H1 (cell line): ENCODE data around the gene CREBBP. TPM values are rescaled to one million over a fixed set of nuclear protein-coding genes. Genes with fewer than 3 reads are reported as not detected.

Experiments used
- CTCF ChIA-PET: fragments of 300-600 bp; sonication (Branson Sonifier 250); formaldehyde crosslinking; loops from one replicate; lab custom pipeline; 2021; ENCODE audit not compliant: partially characterized antibody; lab: Charles Lee
- POLR2A ChIA-PET: fragments of 300-600 bp; sonication (Branson Sonifier 250); formaldehyde crosslinking; loops from one replicate; lab custom pipeline; 2021; ENCODE audit warnings: inconsistent platforms; ENCODE audit not compliant: partially characterized antibody; lab: Charles Lee
- DNase-seq, 2 experiments: peaks; one replicate each; pipeline versions ENCODE4 v3.0.0 to v3.0.0-alpha.2; 2010 to 2022; ENCODE audit warnings: low spot score in 2 of 2, low read depth in 1 of 2, mixed read lengths in 1 of 2
- FAIRE-seq: peaks from 2 replicates; lab custom pipeline; 2011; peaks lifted over from hg19 to GRCh38; lab: Jason Lieb, UNC
- H2AFZ ChIP-seq: 2 replicates; pipeline ENCODE4 v1.8.1; 2012; ENCODE audit warnings: low read length, inconsistent platforms
- H2AK5ac ChIP-seq: 2 replicates; pipeline ENCODE4 v1.6.1; 2013; ENCODE audit warnings: low read depth, low read length
- H2BK120ac ChIP-seq: replicated peaks from 2 replicates; pipeline ENCODE3; 2013; ENCODE audit warnings: low read depth, low read length, inconsistent platforms
- H2BK12ac ChIP-seq: 2 replicates; pipeline ENCODE4 v1.6.1; 2013; ENCODE audit warnings: low read depth, low read length
- H2BK15ac ChIP-seq: 2 replicates; pipeline ENCODE4 v1.6.1; 2013; ENCODE audit warnings: low read length
- H2BK20ac ChIP-seq: 2 replicates; pipeline ENCODE4 v1.6.1; 2013; ENCODE audit warnings: low read length
- H2BK5ac ChIP-seq: 2 replicates; pipeline ENCODE4 v1.6.1; 2013; ENCODE audit warnings: low read depth, low read length
- H3K14ac ChIP-seq: 2 replicates; pipeline ENCODE4 v1.6.1; 2013; ENCODE audit warnings: inconsistent platforms; ENCODE audit not compliant: insufficient read length
- H3K18ac ChIP-seq: 2 replicates; pipeline ENCODE4 v1.6.1; 2013; ENCODE audit warnings: low read length; ENCODE audit errors: extremely low read depth
- H3K23ac ChIP-seq: 2 replicates; pipeline ENCODE4 v1.6.1; 2013; ENCODE audit warnings: inconsistent platforms; ENCODE audit not compliant: insufficient read length
- H3K23me2 ChIP-seq: 2 replicates; pipeline ENCODE4 v1.6.1; 2013; ENCODE audit warnings: low read depth, low read length
- H3K27ac ChIP-seq: 2 replicates; pipeline ENCODE4 v1.6.1; 2011; ENCODE audit warnings: low read depth, low read length, inconsistent platforms
- H3K27me3 ChIP-seq, 4 experiments: replicated peaks in 1 of 4; 1 replicate in 1 of 4; 2 replicates in 3 of 4; pipeline versions ENCODE4 v1.6.1 to v1.8.1; 2011 to 2013; ENCODE audit warnings: low read length in 3 of 4, mild to moderate bottlenecking in 3 of 4, inconsistent platforms in 2 of 4, mixed read lengths in 2 of 4, moderate library complexity in 1 of 4; ENCODE audit not compliant: control insufficient read depth in 3 of 4, insufficient read depth in 3 of 4; ENCODE audit errors: extremely low read depth in 1 of 4
- H3K36me3 ChIP-seq, 4 experiments: 2 replicates each; pipeline versions ENCODE4 v1.6.1 to v1.8.1; 2011 to 2013; ENCODE audit warnings: mild to moderate bottlenecking in 4 of 4, low read length in 3 of 4, moderate library complexity in 2 of 4, control low read depth in 1 of 4, inconsistent platforms in 1 of 4; ENCODE audit not compliant: insufficient read depth in 4 of 4, control insufficient read depth in 2 of 4
- H3K4ac ChIP-seq: replicated peaks from 2 replicates; pipeline ENCODE3; 2013; ENCODE audit warnings: low read length, low read depth, mixed read lengths, inconsistent platforms; ENCODE audit not compliant: insufficient read length
- H3K4me1 ChIP-seq, 4 experiments: replicated peaks in 1 of 4; 1 replicate in 1 of 4; 2 replicates in 3 of 4; pipeline versions ENCODE4 v1.6.1 to v1.8.1; 2011 to 2013; ENCODE audit warnings: low read length in 3 of 4, inconsistent platforms in 2 of 4, mixed read lengths in 1 of 4; ENCODE audit not compliant: insufficient read depth in 4 of 4, control insufficient read depth in 3 of 4
- H3K4me2 ChIP-seq, 2 experiments: 2 replicates each; pipeline versions ENCODE4 v1.6.1 to v1.8.1; 2011 to 2013; ENCODE audit warnings: low read depth in 2 of 2, low read length in 2 of 2, control low read depth in 1 of 2, inconsistent platforms in 1 of 2, mild to moderate bottlenecking in 1 of 2; ENCODE audit not compliant: insufficient read depth in 1 of 2
- H3K4me3 ChIP-seq, 4 experiments: fragments of 200-600, 300-600 bp in 1 of 4; sonication (generic), shearing (Covaris generic), sonication (Bioruptor Twin) in 1 of 4; 2 replicates each; pipeline versions ENCODE4 v1.5.1 to v1.8.1; 2011 to 2016; ENCODE audit warnings: low read length in 4 of 4, low read depth in 3 of 4, control low read depth in 2 of 4, inconsistent platforms in 2 of 4, mild to moderate bottlenecking in 2 of 4, mixed read lengths in 1 of 4, moderate library complexity in 1 of 4; ENCODE audit not compliant: insufficient read depth in 2 of 4; ENCODE audit errors: extremely low read depth in 1 of 4
- H3K56ac ChIP-seq: replicated peaks from 2 replicates; pipeline ENCODE3; 2013; ENCODE audit warnings: low read depth, mild to moderate bottlenecking, mixed read lengths, low read length, inconsistent platforms; ENCODE audit not compliant: insufficient read length
- H3K79me1 ChIP-seq: 2 replicates; pipeline ENCODE4 v1.6.1; 2013; ENCODE audit warnings: low read depth, low read length, control low read depth
- H3K79me2 ChIP-seq, 2 experiments: 2 replicates each; pipeline versions ENCODE4 v1.6.1 to v1.8.1; 2012 to 2013; ENCODE audit warnings: low read length in 2 of 2, mild to moderate bottlenecking in 2 of 2, inconsistent platforms in 1 of 2; ENCODE audit not compliant: insufficient read depth in 2 of 2, control insufficient read depth in 1 of 2
- H3K9ac ChIP-seq, 4 experiments: replicated peaks in 1 of 4; 1 replicate in 1 of 4; 2 replicates in 3 of 4; pipeline versions ENCODE4 v1.6.1 to v1.8.1; 2011 to 2013; ENCODE audit warnings: low read depth in 3 of 4, low read length in 3 of 4, control low read depth in 2 of 4, mild to moderate bottlenecking in 2 of 4, moderate library complexity in 2 of 4, inconsistent platforms in 1 of 4; ENCODE audit errors: extremely low read depth in 1 of 4
- H3K9me3 ChIP-seq, 2 experiments: 2 replicates each; pipeline versions ENCODE4 v1.6.1 to v1.8.1; 2012 to 2013; ENCODE audit warnings: mild to moderate bottlenecking in 2 of 2, moderate library complexity in 2 of 2, control low read depth in 1 of 2, inconsistent platforms in 1 of 2, low read depth in 1 of 2, low read length in 1 of 2, mixed read lengths in 1 of 2; ENCODE audit not compliant: insufficient read depth in 2 of 2
- H4K20me1 ChIP-seq, 2 experiments: replicated peaks in 1 of 2; 2 replicates each; pipeline versions ENCODE3 to v1.8.1; 2011 to 2013; ENCODE audit warnings: inconsistent platforms in 2 of 2, low read length in 2 of 2, mild to moderate bottlenecking in 1 of 2; ENCODE audit not compliant: insufficient read depth in 2 of 2, control insufficient read depth in 1 of 2
- H4K5ac ChIP-seq: 2 replicates; pipeline ENCODE4 v1.6.1; 2013; ENCODE audit warnings: low read length, low read depth, mixed read lengths, inconsistent platforms; ENCODE audit not compliant: insufficient read length
- H4K8ac ChIP-seq: 2 replicates; pipeline ENCODE4 v1.8.0; 2013; ENCODE audit warnings: mild to moderate bottlenecking, moderate library complexity, low read length, inconsistent platforms; ENCODE audit not compliant: insufficient read depth; ENCODE audit errors: extremely low read depth
- H4K91ac ChIP-seq: replicated peaks from 2 replicates; pipeline ENCODE3; 2013; ENCODE audit warnings: low read length, mixed read lengths, inconsistent platforms; ENCODE audit not compliant: insufficient read length
- GABPA ChIP-seq: IDR thresholded peaks from 2 replicates; pipeline ENCODE4 v1.6.1; 2011; ENCODE audit warnings: mild to moderate bottlenecking, low read length, moderate library complexity, borderline replicate concordance; ENCODE audit not compliant: insufficient read depth
- HDAC6 ChIP-seq: IDR thresholded peaks from one replicate; pipeline ENCODE4 v1.7.1; 2012; ENCODE audit warnings: low read depth, mild to moderate bottlenecking, inconsistent platforms, low read length, moderate library complexity
- MAFK ChIP-seq: IDR thresholded peaks from 2 replicates; pipeline ENCODE4 v1.6.1; 2012; ENCODE audit warnings: low read depth, mild to moderate bottlenecking, improper control_type of control experiment, low read length
- RAD21 ChIP-seq, 2 experiments: IDR thresholded peaks in 1 of 2; conservative IDR thresholded peaks in 1 of 2; 2 replicates each; pipeline ENCODE4 v1.6.1; 2011; ENCODE audit warnings: low read depth in 2 of 2, low read length in 2 of 2, improper control_type of control experiment in 1 of 2, inconsistent platforms in 1 of 2, mild to moderate bottlenecking in 1 of 2, moderate library complexity in 1 of 2
- SP4 ChIP-seq: IDR thresholded peaks from 2 replicates; pipeline ENCODE4 v1.6.1; 2012; ENCODE audit warnings: low read length, inconsistent platforms
- WGBS, 2 experiments: shearing (Covaris generic) in 1 of 2; methylation state at CpG; one replicate each; pipeline versions ENCODE4 v1.1.6 to v1.1.7; 2013 to 2015; ENCODE audit warnings: low lambda C conversion rate in 2 of 2, mixed read lengths in 2 of 2, inconsistent platforms in 1 of 2, low coverage in 1 of 2, missing lambda C conversion rate in 1 of 2; ENCODE audit not compliant: insufficient replicate concordance in 2 of 2, insufficient coverage in 1 of 2, insufficient read length in 1 of 2; ENCODE audit errors: extremely low coverage in 1 of 2, missing lambda C conversion rate in 1 of 2; 5-methylcytosine and 5-hydroxymethylcytosine counted together
- polyA plus RNA-seq, 7 experiments: library from polyadenylated mRNA; depleted of rRNA in 3 of 7; stranded (reverse) in 5 of 7; unstranded in 2 of 7; fragments of >200 nt in 5 of 7; fragments of 200-250 nt in 2 of 7; gene quantifications; 1 replicate in 5 of 7; 2 replicates in 1 of 7; 4 replicates in 1 of 7; pipeline versions ENCODE4 v1.2.1 to v1.2.3, GENCODE V29; 2011 to 2013; ENCODE audit warnings: missing spikeins in 2 of 7, mixed read lengths in 2 of 7
- total RNA-seq: library from RNA; stranded (reverse); fragmentation: NEBNext Ultra II Directional; extraction: Animal tissue kit (Norgen Biotek cat#: 25700); gene quantifications from 2 replicates; pipeline ENCODE4 v1.2.1, GENCODE V29; 2021

CREBBP gene
- total and polyA plus RNA-seq, 2 of the 8 experiments (the other 6 are each of a cell fraction or from before 2014, with no cell fraction given): 10.0 to 60.1 TPM

DNA sequence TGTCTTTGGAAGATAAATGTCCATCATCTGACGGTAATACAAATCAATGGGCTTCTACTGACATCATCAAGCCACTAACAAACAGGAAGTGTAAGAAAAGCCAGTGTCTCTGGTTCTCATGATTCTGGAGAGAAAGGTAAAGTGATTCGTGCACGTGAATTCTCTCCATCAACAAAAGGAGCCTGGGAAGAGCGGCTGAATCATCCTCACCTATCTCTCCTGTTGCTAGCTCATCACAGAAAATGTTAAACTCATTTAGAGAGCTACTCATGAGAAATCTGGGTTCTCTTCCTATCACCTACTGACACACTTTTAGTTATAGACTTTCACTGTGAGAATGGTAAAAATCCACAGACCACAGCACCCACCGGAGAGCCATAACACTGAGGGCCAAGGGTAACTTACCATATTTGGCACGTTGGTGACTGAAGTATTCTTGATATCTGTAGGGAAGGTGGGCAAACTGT, 70.3 kb downstream of the CREBBP start:
- CTCF ChIA-PET: interaction anchor here (0.9 kb wide), 1 partner anchor 22 kb away, joined by 6 read pairs; no protein-coding TSS in a partner anchor
- no peaks in the 10 kb centered on the region for H3K9me3 ChIP-seq
- no peak for TF ChIP-seq RAD21 (IDR thresholded peaks at IDR 0.05 in 1 of 2, conservative IDR thresholded peaks at IDR 0.05 in 1 of 2; ENCODE audit: low read depth in 2 of 2, low read length in 2 of 2)
- no peak for TF ChIP-seq SP4
- TF ChIP-seq HDAC6: no peak
- no peak for TF ChIP-seq MAFK
- TF ChIP-seq GABPA: no peak
- H2BK120ac ChIP-seq: no peak overlapping the region
- peaks cover 0 to 10% (median 0%) of the 10 kb centered on the region in 4 experiments; a peak in 3 of 8 replicates for H3K36me3 ChIP-seq
- H3K27ac ChIP-seq: no peak overlapping the region
- no peak overlapping the region for H3K4ac ChIP-seq
- POLR2A ChIA-PET: no interaction called here
- peaks cover 5 to 94% of the 10 kb centered on the region in 2 experiments for H3K79me2 ChIP-seq
- H3K23me2 ChIP-seq: no peaks in the 10 kb centered on the region; the same call in 1 of the 2 replicates
- no peak for DNase-seq
- no peak overlapping the region for H4K5ac ChIP-seq
- no peak overlapping the region for H2AK5ac ChIP-seq
- H3K14ac ChIP-seq: no peak overlapping the region
- no peaks in the 10 kb centered on the region for H3K27me3 ChIP-seq
- H2BK12ac ChIP-seq: no peak overlapping the region
- H2BK5ac ChIP-seq: no peak overlapping the region
- H3K4me1 ChIP-seq: peaks cover 4 to 25% (median 14%) of the 10 kb centered on the region in 4 experiments
- H3K18ac ChIP-seq: no peak overlapping the region
- H3K79me1 ChIP-seq: peaks cover 25% of the 10 kb centered on the region
- no peak overlapping the region for H2AFZ ChIP-seq
- no peak overlapping the region for H3K23ac ChIP-seq
- no peak for FAIRE-seq
- no peak overlapping the region for H3K9ac ChIP-seq
- H4K20me1 ChIP-seq: peaks cover 8 to 27% of the 10 kb centered on the region in 2 experiments
- no peak overlapping the region for H4K91ac ChIP-seq
- 96% methylated on average over 6 of the region's 6 CpGs; no CpG with 5 or more reads in 1 of the 2 experiments for WGBS, 2 experiments
- no peak overlapping the region for H2BK20ac ChIP-seq
- H3K4me3 ChIP-seq: no peak overlapping the region
- no peak overlapping the region for H3K56ac ChIP-seq
- no peak overlapping the region for H2BK15ac ChIP-seq
- no peak overlapping the region for H4K8ac ChIP-seq
- H3K4me2 ChIP-seq: peak overlapping the region in 1 of 2 experiments; percentile 60; a peak in 2 of 4 replicates
